Erythroblast (primary cell): ENCODE data around the gene WDR7.

Experiments used
- GATA1 ChIP-seq: IDR thresholded peaks from 2 replicates; pipeline ENCODE4 v1.6.1; 2011; ENCODE audit warnings: low read depth, mild to moderate bottlenecking, control low read depth, low read length, moderate library complexity
- POLR2A ChIP-seq: IDR thresholded peaks from 2 replicates; pipeline ENCODE4 v1.6.1; 2011; ENCODE audit warnings: mild to moderate bottlenecking, low read length

DNA sequence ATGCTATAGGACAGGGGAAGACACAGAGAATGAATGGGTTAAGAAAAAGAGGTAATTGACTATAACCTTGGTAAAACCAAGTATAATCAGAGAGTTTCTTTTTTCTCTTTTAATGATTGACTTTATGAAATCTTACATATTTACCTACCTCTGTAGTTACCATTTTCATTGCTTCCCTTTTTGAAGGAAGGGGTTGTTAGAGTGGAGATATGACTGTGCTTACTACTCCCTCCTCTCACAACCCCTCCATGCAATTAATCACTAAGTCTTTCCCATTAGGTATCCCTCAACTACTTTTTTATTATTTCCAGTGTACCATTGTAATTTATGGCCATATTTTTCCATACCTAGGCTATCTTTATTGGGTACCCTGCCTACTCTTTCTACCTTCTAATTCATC is 71.4 kb downstream of the WDR7 start:
- no peak for TF ChIP-seq GATA1
- no peak for TF ChIP-seq POLR2A
